ENCODE data around the gene COG4. TPM values are rescaled to one million over a fixed set of nuclear protein-coding genes. Genes with fewer than 3 reads are reported as not detected.
A peak's percentile ranks its signal among the peaks of the same experiment; 100 is the strongest.

Gene COG4
- total RNA-seq (10 to 100 TPM; 50.7 to 51.9 TPM), polyA plus RNA-seq (48.9 TPM)

GRCh38 chr16:70523076-70523742 lies at the start of gene COG4:
Gene COG4, minus strand, starts transcription at chr16:70523554. Its CDS starts 11 bp downstream, at chr16:70523543.
- peaks cover 50% of the 10 kb centered on the region for H3K4me1 ChIP-seq (ENCODE audit: insufficient read depth, low read length)
- peak within 1 kb of the TSS; percentile 100 for H3K4me3 ChIP-seq (ENCODE audit: low read length)
- peaks cover 3 to 51% (median 8%) of the 10 kb centered on the region in 3 donors for H3K36me3 Mint-ChIP-seq
- H3K4me1 Mint-ChIP-seq = peaks cover 53 to 65% (median 63%) of the 10 kb centered on the region in 3 donors
- no peaks in the 10 kb centered on the region for H3K27me3 Mint-ChIP-seq
- CTCF ChIA-PET = no interaction called here
- H3K27me3 ChIP-seq (ENCODE audit: insufficient read depth, low read length, poor library complexity, severe bottlenecking) = no peaks in the 10 kb centered on the region
- DNase-seq = peak; percentile 87 to 94 (median 89)
- H3K4me3 Mint-ChIP-seq = peak within 1 kb of the TSS; percentile 93 to 100 (median 98)
- peak within 1 kb of the TSS; percentile 99 for H3K27ac ChIP-seq (ENCODE audit: low read depth, low read length)
- POLR2A ChIA-PET = interaction anchor here (0.6 to 3.3 kb wide), 6 partner anchors 12 to 271 kb away, joined by 3 to 27 read pairs (median 4); partner anchors contain the start of genes AARS1 and FCSK
- H3K9me3 Mint-ChIP-seq = no peaks in the 10 kb centered on the region
- H3K27ac Mint-ChIP-seq = peak within 1 kb of the TSS; percentile 94 to 99 (median 98)
- peaks cover 18% of the 10 kb centered on the region for H3K36me3 ChIP-seq (ENCODE audit: insufficient read depth, low read length)
- no peaks in the 10 kb centered on the region for H3K9me3 ChIP-seq (ENCODE audit: low read length)

GRCh38 chr16:70572926-70573270 lies 49.5 kb upstream of the COG4 start:
- DNase-seq = no peak
- no peaks in the 10 kb centered on the region for H3K9me3 ChIP-seq (ENCODE audit: low read length)
- H3K4me1 ChIP-seq (ENCODE audit: insufficient read depth, low read length) = peaks cover 3% of the 10 kb centered on the region
- H3K4me1 Mint-ChIP-seq = peaks cover 11 to 23% (median 13%) of the 10 kb centered on the region in 3 donors
- H3K36me3 Mint-ChIP-seq = peaks cover 0 to 66% (median 17%) of the 10 kb centered on the region in 3 donors
- H3K27me3 Mint-ChIP-seq = peaks cover 0 to 2% of the 10 kb centered on the region in 2 donors
- peaks cover 51% of the 10 kb centered on the region for H3K36me3 ChIP-seq (ENCODE audit: insufficient read depth, low read length)
- no peak overlapping the region for H3K27ac ChIP-seq (ENCODE audit: low read depth, low read length)
- H3K9me3 Mint-ChIP-seq = no peaks in the 10 kb centered on the region
- H3K4me3 Mint-ChIP-seq = no peak overlapping the region
- ChIA-PET POLR2A (no interaction called here), CTCF (no interaction called here)
- peak overlapping the region in 3 of 8 donors; percentile 33 to 78 (median 51) for H3K27ac Mint-ChIP-seq
- no peak overlapping the region for H3K4me3 ChIP-seq (ENCODE audit: low read length)
- no peaks in the 10 kb centered on the region for H3K27me3 ChIP-seq (ENCODE audit: insufficient read depth, low read length, poor library complexity, severe bottlenecking)

GRCh38 chr16:70572050-70572925 lies 48.9 kb upstream of the COG4 start:
- H3K4me3 Mint-ChIP-seq = peak overlapping the region in 1 of 7 donors; percentile 11
- no peak overlapping the region for H3K4me3 ChIP-seq (ENCODE audit: low read length)

GRCh38 chr16:70571623-70572022 lies 48.3 kb upstream of the COG4 start:
- Histone ChIP-seq H3K9me3 (ENCODE audit: low read length) (no peaks in the 10 kb centered on the region), H3K4me3 (ENCODE audit: low read length) (no peak overlapping the region), H3K27ac (ENCODE audit: low read depth, low read length) (no peak overlapping the region), H3K36me3 (ENCODE audit: insufficient read depth, low read length) (peaks cover 64% of the 10 kb centered on the region), H3K4me1 (ENCODE audit: insufficient read depth, low read length) (peaks cover 3% of the 10 kb centered on the region), H3K27me3 (ENCODE audit: insufficient read depth, low read length, poor library complexity, severe bottlenecking) (no peaks in the 10 kb centered on the region)
- Mint-ChIP-seq H3K4me3 (peak overlapping the region in 1 of 7 donors; percentile 1), H3K9me3 (no peaks in the 10 kb centered on the region), H3K27ac (peak overlapping the region in 7 of 8 donors; percentile 33 to 86 (median 64)), H3K27me3 (peaks cover 0 to 2% of the 10 kb centered on the region in 2 donors), H3K36me3 (peaks cover 5 to 79% (median 23%) of the 10 kb centered on the region in 3 donors), H3K4me1 (peaks cover 6 to 16% (median 12%) of the 10 kb centered on the region in 3 donors)
- CTCF ChIA-PET = no interaction called here
- POLR2A ChIA-PET = no interaction called here
- DNase-seq = no peak

More at GRCh38 chr16:70572050-70572925, 48.9 kb upstream of the COG4 start:
- H3K27me3 Mint-ChIP-seq = peaks cover 0 to 2% of the 10 kb centered on the region in 2 donors
- Histone ChIP-seq H3K27ac (ENCODE audit: low read depth, low read length) (no peak overlapping the region), H3K4me1 (ENCODE audit: insufficient read depth, low read length) (peaks cover 3% of the 10 kb centered on the region), H3K9me3 (ENCODE audit: low read length) (no peaks in the 10 kb centered on the region), H3K36me3 (ENCODE audit: insufficient read depth, low read length) (peaks cover 58% of the 10 kb centered on the region), H3K27me3 (ENCODE audit: insufficient read depth, low read length, poor library complexity, severe bottlenecking) (no peaks in the 10 kb centered on the region)
- peaks cover 10 to 23% (median 13%) of the 10 kb centered on the region in 3 donors for H3K4me1 Mint-ChIP-seq
- CTCF ChIA-PET = no interaction called here
- H3K36me3 Mint-ChIP-seq = peaks cover 1 to 72% (median 20%) of the 10 kb centered on the region in 3 donors
- POLR2A ChIA-PET = no interaction called here
- peak overlapping the region in 7 of 8 donors; percentile 24 to 86 (median 64) for H3K27ac Mint-ChIP-seq
- DNase-seq = no peak
- H3K9me3 Mint-ChIP-seq = no peaks in the 10 kb centered on the region

- no peaks in the 10 kb centered on the region for H3K27me3 Mint-ChIP-seq
- CTCF ChIA-PET = no interaction called here
These were observed 47.7 kb upstream of the COG4 start for GRCh38 chr16:70570967-70571570.

GRCh38 chr16:70569752-70570151 lies 46.4 kb upstream of the COG4 start:
- no peaks in the 10 kb centered on the region for H3K9me3 Mint-ChIP-seq
- no peak overlapping the region for H3K4me3 Mint-ChIP-seq
- no peaks in the 10 kb centered on the region for H3K4me1 ChIP-seq (ENCODE audit: insufficient read depth, low read length)
- H3K36me3 Mint-ChIP-seq = peaks cover 5 to 93% (median 29%) of the 10 kb centered on the region in 3 donors
- H3K4me1 Mint-ChIP-seq = peaks cover 3 to 10% (median 6%) of the 10 kb centered on the region in 3 donors
- no peak overlapping the region for H3K4me3 ChIP-seq (ENCODE audit: low read length)
- peaks cover 75% of the 10 kb centered on the region for H3K36me3 ChIP-seq (ENCODE audit: insufficient read depth, low read length)
- H3K27ac Mint-ChIP-seq = peak overlapping the region in 1 of 8 donors; percentile 2
- no peak overlapping the region for H3K27ac ChIP-seq (ENCODE audit: low read depth, low read length)
- DNase-seq = no peak
- H3K27me3 Mint-ChIP-seq = no peaks in the 10 kb centered on the region
- CTCF ChIA-PET = no interaction called here
- H3K27me3 ChIP-seq (ENCODE audit: insufficient read depth, low read length, poor library complexity, severe bottlenecking) = no peaks in the 10 kb centered on the region
- H3K9me3 ChIP-seq (ENCODE audit: low read length) = no peaks in the 10 kb centered on the region
- POLR2A ChIA-PET = no interaction called here

More at GRCh38 chr16:70570967-70571570, 47.7 kb upstream of the COG4 start:
- no peak overlapping the region for H3K4me3 ChIP-seq (ENCODE audit: low read length)
- no peaks in the 10 kb centered on the region for H3K4me1 ChIP-seq (ENCODE audit: insufficient read depth, low read length)
- H3K27ac Mint-ChIP-seq = peak overlapping the region in 4 of 8 donors; percentile 14 to 65 (median 39)
- DNase-seq = no peak
- POLR2A ChIA-PET = no interaction called here
- no peak overlapping the region for H3K27ac ChIP-seq (ENCODE audit: low read depth, low read length)
- H3K27me3 ChIP-seq (ENCODE audit: insufficient read depth, low read length, poor library complexity, severe bottlenecking) = no peaks in the 10 kb centered on the region
- no peak overlapping the region for H3K4me3 Mint-ChIP-seq
- no peaks in the 10 kb centered on the region for H3K9me3 ChIP-seq (ENCODE audit: low read length)
- peaks cover 65% of the 10 kb centered on the region for H3K36me3 ChIP-seq (ENCODE audit: insufficient read depth, low read length)
- H3K4me1 Mint-ChIP-seq = peaks cover 3 to 10% (median 7%) of the 10 kb centered on the region in 3 donors
- no peaks in the 10 kb centered on the region for H3K9me3 Mint-ChIP-seq
- H3K36me3 Mint-ChIP-seq = peaks cover 5 to 83% (median 23%) of the 10 kb centered on the region in 3 donors

- H3K4me1 ChIP-seq (ENCODE audit: insufficient read depth, low read length) = no peaks in the 10 kb centered on the region
- H3K9me3 Mint-ChIP-seq = no peaks in the 10 kb centered on the region
- no peak overlapping the region for H3K4me3 Mint-ChIP-seq
- no peaks in the 10 kb centered on the region for H3K27me3 ChIP-seq (ENCODE audit: insufficient read depth, low read length, poor library complexity, severe bottlenecking)
- H3K4me1 Mint-ChIP-seq = peaks cover 3 to 10% (median 6%) of the 10 kb centered on the region in 3 donors
- ChIA-PET CTCF (no interaction called here), POLR2A (no interaction called here)
- H3K9me3 ChIP-seq (ENCODE audit: low read length) = no peaks in the 10 kb centered on the region
- H3K36me3 ChIP-seq (ENCODE audit: insufficient read depth, low read length) = peaks cover 83% of the 10 kb centered on the region
- no peak overlapping the region for H3K4me3 ChIP-seq (ENCODE audit: low read length)
- H3K36me3 Mint-ChIP-seq = peaks cover 5 to 97% (median 36%) of the 10 kb centered on the region in 3 donors
- no peak overlapping the region for H3K27ac ChIP-seq (ENCODE audit: low read depth, low read length)
- no peak for DNase-seq
- peak overlapping the region in 2 of 8 donors; percentile 20 to 86 for H3K27ac Mint-ChIP-seq
- no peaks in the 10 kb centered on the region for H3K27me3 Mint-ChIP-seq
These were observed 45.4 kb upstream of the COG4 start for GRCh38 chr16:70568601-70569237.

All from CD8-positive, alpha-beta memory T cell (primary cell).